SKM-1 (cell line): Measurements from ENCODE around the gene SIL1.
"Not testable (repeated sequence)": the region's sequence is repeated elsewhere in the genome, so short reads cannot be mapped to it uniquely, and the experiment has no call there.

Source experiments
- DNase-seq: peaks from one replicate; lab custom pipeline; 2025; ENCODE audit not compliant: unreplicated experiment; lab: John Stamatoyannopoulos, UW

Gene SIL1

GRCh38 chr5:139113892-139114291 lies 84.3 kb downstream of the SIL1 start:
- no peak for DNase-seq

GRCh38 chr5:139112362-139112761 lies 85.8 kb downstream of the SIL1 start:
- not testable (repeated sequence) for DNase-seq

DNA sequence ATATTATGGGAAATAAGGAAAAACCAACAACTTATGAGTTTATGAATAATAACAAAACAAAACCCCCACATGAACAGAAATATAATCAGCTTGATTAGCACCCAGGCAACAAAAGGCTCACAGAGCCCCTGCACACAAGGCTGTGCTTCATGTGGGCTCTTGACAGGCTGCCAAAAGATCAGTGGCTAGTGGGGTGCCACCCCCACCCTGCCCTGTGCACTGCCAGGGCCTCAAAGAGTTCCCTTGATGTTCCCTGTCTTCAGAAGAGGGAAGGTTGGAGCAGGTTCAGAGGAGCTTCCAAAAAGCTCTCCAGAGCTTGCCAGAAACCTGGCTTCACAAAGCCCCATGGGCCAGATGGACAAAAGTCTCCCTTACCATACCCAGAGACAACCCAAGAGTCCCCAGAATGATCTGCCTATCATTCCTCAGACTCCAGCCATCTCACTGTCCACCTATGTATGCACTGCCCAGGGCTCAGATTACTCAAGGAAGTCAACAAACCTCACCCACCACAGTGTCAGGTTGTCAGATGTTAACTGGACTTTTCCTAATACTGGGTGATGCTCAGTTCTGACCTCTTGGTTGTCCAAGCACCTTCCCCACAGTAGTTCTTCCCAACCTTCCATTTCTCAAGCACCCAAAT lies 87.5 kb downstream of the SIL1 start:
- DNase-seq: no peak

DNA sequence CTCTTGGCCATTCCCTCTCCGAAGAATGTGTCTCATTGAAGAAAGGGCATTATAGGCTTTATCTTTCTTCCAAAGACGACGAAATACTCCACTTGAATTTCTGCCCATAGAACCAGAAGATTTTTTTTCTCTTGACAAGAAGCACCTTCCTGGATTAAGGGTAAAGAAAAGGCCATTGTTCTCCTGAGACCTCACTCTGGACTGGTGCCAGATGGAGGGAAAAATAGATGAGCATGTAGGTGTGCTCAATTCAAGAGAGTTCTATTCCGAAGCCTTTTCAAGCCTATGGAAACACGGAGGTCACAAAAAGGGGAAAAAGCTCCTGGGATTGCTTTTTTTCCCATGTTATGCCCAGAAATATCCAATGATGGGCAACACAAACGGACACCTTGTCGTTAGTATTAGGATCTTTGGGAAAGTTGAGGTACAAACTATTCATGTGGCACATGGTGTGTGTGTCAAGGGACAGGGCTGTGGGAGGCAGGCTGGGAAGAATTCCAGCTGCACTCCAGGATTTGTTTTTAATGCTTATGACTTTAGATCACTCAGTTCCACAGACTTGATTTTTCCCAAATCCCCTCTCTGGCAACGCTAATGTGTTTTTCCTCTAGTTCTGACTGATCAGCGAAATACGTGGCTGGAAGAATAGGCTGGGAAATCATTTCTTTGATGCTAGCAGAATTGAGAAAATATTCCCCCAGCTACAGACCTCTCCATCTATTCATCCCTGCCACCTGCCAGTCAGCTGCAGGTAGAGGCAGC lies 89.9 kb downstream of the SIL1 start:
- DNase-seq: no peak

DNA sequence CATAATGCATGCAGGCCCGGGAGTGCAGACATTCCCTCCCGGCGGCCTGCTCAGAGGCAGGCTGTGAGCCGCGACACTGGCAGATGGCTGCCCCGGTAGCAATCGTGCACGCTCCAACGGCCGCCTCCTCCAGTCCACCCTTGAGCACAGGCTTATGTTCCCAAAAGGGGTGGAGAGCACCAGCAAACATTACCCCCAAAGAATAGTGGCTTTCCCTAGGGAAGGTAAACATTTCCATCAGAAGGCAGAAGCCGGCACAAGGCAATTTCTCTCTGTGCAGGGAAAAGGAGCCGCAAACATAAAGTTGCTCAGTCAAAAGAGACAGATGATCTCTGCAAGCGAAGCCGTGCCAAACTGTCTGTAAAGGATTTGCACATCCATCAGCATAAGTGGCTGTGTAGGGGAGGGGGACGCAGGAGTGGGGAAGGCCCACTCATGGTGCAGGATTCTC lies 92.5 kb downstream of the SIL1 start:
- DNase-seq: no peak

DNA sequence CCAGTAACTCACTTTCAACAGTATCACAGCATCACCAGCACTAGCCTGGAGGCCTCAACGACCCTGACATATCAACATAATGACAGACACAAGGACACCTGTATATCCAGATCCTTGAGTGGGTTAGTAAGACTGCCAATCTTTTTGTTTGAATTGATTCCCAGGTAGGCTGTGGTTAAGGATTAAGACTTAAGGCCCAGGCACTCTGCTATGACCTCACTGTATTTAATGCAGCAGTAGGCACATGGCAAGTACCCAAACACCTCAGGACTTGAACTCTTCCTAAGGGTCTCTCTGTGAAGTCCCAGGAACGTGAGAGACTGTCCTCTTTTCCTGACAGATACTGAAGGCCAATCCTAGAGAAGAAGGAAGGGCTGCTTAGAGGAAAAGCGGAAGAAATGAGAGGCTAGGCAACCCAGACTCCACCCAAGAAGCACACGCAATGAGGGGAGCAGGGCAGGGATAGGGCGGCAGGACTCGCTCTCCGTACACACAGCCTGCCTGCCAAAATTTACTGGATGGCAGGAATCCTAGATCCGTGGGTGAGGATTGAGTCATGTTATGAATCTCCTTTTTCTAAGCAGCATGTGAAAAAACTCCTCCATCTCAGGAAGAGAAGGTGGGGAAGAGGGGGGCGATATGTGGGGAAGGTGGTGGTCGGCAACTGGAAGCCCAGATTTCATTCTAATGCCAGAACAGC lies 93.4 kb downstream of the SIL1 start:
- DNase-seq: no peak

- DNase-seq: no peak
Observed at GRCh38 chr5:139103762-139104161, 94.4 kb downstream of the SIL1 start.

DNA sequence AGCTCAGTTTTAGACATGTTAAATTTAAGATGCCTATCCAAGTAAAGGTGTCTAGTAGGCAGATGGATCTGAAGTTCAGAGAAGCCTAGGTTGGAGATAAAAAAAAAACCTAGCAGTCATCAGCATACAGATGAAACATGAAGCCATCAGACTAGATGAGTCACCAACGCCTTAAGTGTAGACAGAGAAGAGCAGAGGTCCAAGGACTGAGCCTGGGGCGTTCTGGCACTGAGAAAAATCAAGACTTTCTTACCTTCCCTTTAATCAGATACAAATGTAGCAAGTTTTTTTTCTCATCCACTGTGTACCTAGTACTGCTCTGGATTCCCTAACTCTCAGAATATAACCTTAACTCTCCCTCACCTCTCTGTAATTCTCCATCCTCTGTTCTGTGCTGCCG lies 97.3 kb downstream of the SIL1 start:
- DNase-seq: no peak

- DNase-seq: no peak
Observed at GRCh38 chr5:139094154-139095131, 103.7 kb downstream of the SIL1 start.

GRCh38 chr5:139092741-139093343 lies 105.3 kb downstream of the SIL1 start:
- no peak for DNase-seq

DNA sequence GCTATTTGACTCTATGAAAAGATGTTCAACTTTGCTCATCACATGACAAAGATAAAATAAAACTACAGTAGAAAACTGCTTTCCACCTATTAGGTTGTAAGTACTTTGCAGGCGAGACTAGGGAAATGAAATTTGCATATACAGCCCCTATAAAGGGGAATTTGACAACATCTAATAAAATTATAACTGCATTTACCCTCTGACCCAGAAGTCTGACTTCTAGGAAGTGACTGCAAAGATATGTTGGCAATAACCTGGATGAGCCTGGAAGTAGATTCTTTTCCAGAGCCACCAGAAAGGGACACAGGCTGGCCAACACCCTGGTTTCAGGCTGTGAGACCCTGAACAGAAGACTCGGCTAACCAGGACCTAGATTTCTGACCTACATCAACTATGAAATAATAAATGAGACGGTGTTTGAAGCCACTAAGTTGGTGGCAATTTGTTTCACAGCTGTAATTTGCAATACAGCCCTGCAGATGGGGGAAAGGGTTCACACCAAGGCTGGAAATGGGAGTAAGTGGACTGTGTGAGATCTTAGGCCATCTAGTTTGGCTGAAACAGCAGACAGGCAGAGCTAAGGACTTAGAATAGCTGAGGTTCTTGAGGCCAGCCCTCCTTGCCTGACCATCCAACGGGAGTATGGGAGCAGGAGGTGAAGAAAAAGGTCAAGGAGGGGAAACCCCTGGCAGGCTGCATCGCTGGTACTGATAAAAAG lies 106.6 kb downstream of the SIL1 start:
- DNase-seq: no peak

GRCh38 chr5:139090581-139090980 lies 107.6 kb downstream of the SIL1 start:
- DNase-seq: no peak

GRCh38 chr5:139088024-139088423 lies 110.1 kb downstream of the SIL1 start:
- no peak for DNase-seq

- no peak for DNase-seq
Observed at GRCh38 chr5:139082813-139083498, 115.2 kb downstream of the SIL1 start.

DNA sequence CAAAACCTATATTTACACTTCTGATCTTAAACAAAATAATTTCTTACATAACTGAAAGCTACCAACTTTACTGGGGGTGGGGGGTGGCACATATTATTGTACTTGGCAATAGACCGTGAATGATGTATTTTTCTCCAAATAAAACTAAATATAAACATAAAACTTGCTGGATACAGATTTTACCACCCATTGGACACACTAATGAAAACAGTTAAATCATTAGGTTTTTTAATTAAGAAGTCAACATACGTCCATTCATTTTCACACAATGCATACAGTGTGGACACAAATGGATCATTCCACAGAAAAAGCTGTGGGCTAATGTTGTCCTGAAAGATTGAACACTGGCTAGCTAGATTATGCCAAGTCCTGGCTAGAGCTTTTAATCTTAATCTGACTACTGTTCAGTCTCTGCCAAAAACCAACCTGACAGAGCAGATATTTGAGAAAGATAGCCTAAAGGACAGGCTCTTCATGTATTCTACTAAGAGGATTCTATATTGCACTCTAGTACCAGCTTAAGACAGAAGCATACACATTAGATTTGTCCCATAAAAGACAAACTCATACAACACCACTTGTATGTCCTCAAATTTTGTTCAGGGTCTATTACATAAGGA lies 118.1 kb downstream of the SIL1 start:
- no peak for DNase-seq

- DNase-seq: no peak
Observed at GRCh38 chr5:139079225-139079990, 118.8 kb downstream of the SIL1 start.

DNA sequence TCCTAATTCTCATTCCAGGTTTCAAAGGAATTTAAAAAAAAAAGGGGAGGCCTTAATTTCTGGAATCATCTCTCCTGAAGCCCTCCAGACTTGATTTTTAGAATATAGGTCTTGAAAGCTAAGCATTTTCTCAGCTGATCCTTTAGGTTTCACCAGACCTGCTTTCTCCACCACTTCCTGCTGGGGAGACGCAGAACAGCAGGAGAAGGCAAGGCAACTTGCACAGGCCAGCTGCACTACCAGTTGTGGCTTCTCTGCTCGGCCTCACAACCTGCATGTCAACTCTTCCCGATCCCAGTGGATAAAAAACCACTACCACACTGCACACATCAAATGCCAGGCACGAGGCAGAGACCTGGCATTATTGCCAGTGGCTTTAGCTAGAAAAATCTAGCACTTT lies 119.8 kb downstream of the SIL1 start:
- DNase-seq: no peak

DNA sequence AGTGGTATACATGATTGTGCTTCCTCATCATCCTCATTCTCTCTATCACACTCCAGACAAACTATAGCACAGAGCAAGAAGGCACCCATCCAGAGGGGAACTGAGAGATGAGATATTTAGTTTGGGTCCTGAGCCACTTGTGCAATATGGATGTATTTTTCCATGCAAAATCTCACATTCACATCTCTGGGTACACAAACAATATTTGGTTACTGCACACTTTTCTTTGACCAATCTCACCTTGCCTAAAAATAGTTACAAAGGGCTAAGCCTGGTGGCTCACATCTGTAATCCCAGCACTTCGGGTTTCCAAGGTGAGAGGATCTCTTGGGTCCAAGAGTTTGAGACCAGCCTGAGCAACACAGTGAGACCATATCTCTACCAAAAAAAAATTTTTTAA lies 120.3 kb downstream of the SIL1 start:
- no peak for DNase-seq
